H9 (cell line): ENCODE measurements around the gene HDAC7. TPM values are rescaled to one million over a fixed set of nuclear protein-coding genes. Genes with fewer than 3 reads are reported as not detected.

ENCODE experiments used
- DNase-seq: peaks from one replicate; pipeline ENCODE4 v3.0.0-alpha.2; 2017
- H2AFZ ChIP-seq: one replicate; pipeline ENCODE4 v1.6.1; 2013; ENCODE audit warnings: mild to moderate bottlenecking, low read length, control low read depth, moderate library complexity
- H2AK5ac ChIP-seq: 2 replicates; pipeline ENCODE4 v1.6.1; 2013; ENCODE audit warnings: low read length, control low read depth, mixed read lengths; ENCODE audit not compliant: insufficient read length
- H2BK120ac ChIP-seq: one replicate; pipeline ENCODE4 v1.6.1; 2013; ENCODE audit warnings: low read depth, mild to moderate bottlenecking, low read length, control low read depth, inconsistent platforms; ENCODE audit not compliant: poor library complexity, severe bottlenecking
- H2BK12ac ChIP-seq: 2 replicates; pipeline ENCODE4 v1.6.1; 2013; ENCODE audit warnings: low read length, control low read depth, mixed read lengths, low read depth; ENCODE audit not compliant: insufficient read length
- H2BK15ac ChIP-seq: 2 replicates; pipeline ENCODE4 v1.6.1; 2013; ENCODE audit warnings: low read depth, low read length, control low read depth
- H2BK20ac ChIP-seq: one replicate; pipeline ENCODE4 v1.6.1; 2013; ENCODE audit warnings: low read depth, mild to moderate bottlenecking, low read length, control low read depth, inconsistent platforms; ENCODE audit not compliant: poor library complexity, severe bottlenecking
- H2BK5ac ChIP-seq: 2 replicates; pipeline ENCODE4 v1.6.1; 2013; ENCODE audit warnings: low read length, control low read depth, mixed read lengths; ENCODE audit not compliant: insufficient read length
- H3K14ac ChIP-seq: 2 replicates; pipeline ENCODE4 v1.6.1; 2013; ENCODE audit warnings: low read length, control low read depth; ENCODE audit not compliant: insufficient read depth
- H3K18ac ChIP-seq: 2 replicates; pipeline ENCODE4 v1.6.1; 2013; ENCODE audit warnings: low read depth, mild to moderate bottlenecking, mixed read lengths, low read length, control low read depth; ENCODE audit not compliant: insufficient read length
- H3K23ac ChIP-seq: 2 replicates; pipeline ENCODE4 v1.6.1; 2013; ENCODE audit warnings: low read length, control low read depth, mixed read lengths, low read depth; ENCODE audit not compliant: insufficient read length
- H3K23me2 ChIP-seq: 2 replicates; pipeline ENCODE4 v1.6.1; 2013; ENCODE audit warnings: low read depth, mild to moderate bottlenecking, mixed read lengths, low read length, control low read depth; ENCODE audit not compliant: insufficient read length, poor library complexity, severe bottlenecking
- H3K27ac ChIP-seq: 2 replicates; pipeline ENCODE4 v1.5.1; 2013; ENCODE audit warnings: low read length, control low read depth, mixed read lengths, low read depth; ENCODE audit not compliant: insufficient read length
- H3K27me3 ChIP-seq: 2 replicates; pipeline ENCODE4 v1.6.1; 2013; ENCODE audit warnings: low read length, control low read depth, inconsistent platforms; ENCODE audit not compliant: insufficient read depth
- H3K4ac ChIP-seq: 2 replicates; pipeline ENCODE4 v1.6.1; 2013; ENCODE audit warnings: low read depth, mild to moderate bottlenecking, control low read depth, inconsistent platforms, low read length, moderate library complexity
- H3K4me1 ChIP-seq: 2 replicates; pipeline ENCODE4 v1.6.1; 2013; ENCODE audit warnings: low read length, control low read depth, inconsistent platforms; ENCODE audit not compliant: insufficient read depth
- H3K4me2 ChIP-seq: 2 replicates; pipeline ENCODE4 v1.6.1; 2013; ENCODE audit warnings: low read length, control low read depth, mixed read lengths; ENCODE audit not compliant: insufficient read length, insufficient read depth
- H3K56ac ChIP-seq: 2 replicates; pipeline ENCODE4 v1.6.1; 2013; ENCODE audit warnings: low read depth, mild to moderate bottlenecking, mixed read lengths, low read length, control low read depth; ENCODE audit not compliant: insufficient read length
- H3K79me1 ChIP-seq: 2 replicates; pipeline ENCODE4 v1.6.1; 2013; ENCODE audit warnings: low read depth, mild to moderate bottlenecking, moderate library complexity, low read length, control low read depth, inconsistent platforms; ENCODE audit not compliant: insufficient read depth, poor library complexity, severe bottlenecking
- H3K79me2 ChIP-seq: 2 replicates; pipeline ENCODE4 v1.6.1; 2013; ENCODE audit warnings: low read length, control low read depth, inconsistent platforms; ENCODE audit not compliant: insufficient read depth
- H3K9ac ChIP-seq: 2 replicates; pipeline ENCODE4 v1.6.1; 2013; ENCODE audit warnings: low read length, control low read depth, mixed read lengths; ENCODE audit not compliant: insufficient read length; ENCODE audit errors: extremely low read depth
- H3K9me3 ChIP-seq: one replicate; pipeline ENCODE4 v1.6.1; 2013; ENCODE audit warnings: low read depth, low read length, inconsistent platforms; ENCODE audit not compliant: control insufficient read depth
- H3T11ph ChIP-seq: one replicate; pipeline ENCODE4 v1.6.1; 2013; ENCODE audit warnings: mild to moderate bottlenecking, low read length, control low read depth, inconsistent platforms
- H4K20me1 ChIP-seq: one replicate; pipeline ENCODE4 v1.6.1; 2013; ENCODE audit not compliant: control insufficient read depth, insufficient read length, insufficient read depth
- H4K5ac ChIP-seq: 2 replicates; pipeline ENCODE4 v1.6.1; 2013; ENCODE audit warnings: low read depth, mild to moderate bottlenecking, mixed read lengths, low read length, control low read depth; ENCODE audit not compliant: insufficient read length
- H4K8ac ChIP-seq: replicated peaks from 2 replicates; pipeline ENCODE4 v1.6.1; 2013; ENCODE audit warnings: low read length, control low read depth, mixed read lengths, low read depth; ENCODE audit not compliant: insufficient read length
- H4K91ac ChIP-seq: 2 replicates; pipeline ENCODE4 v1.6.1; 2013; ENCODE audit warnings: low read depth, mild to moderate bottlenecking, moderate library complexity, mixed read lengths, low read length, control low read depth; ENCODE audit not compliant: insufficient read length
- H3K27ac Mint-ChIP-seq, 3 experiments: 2 replicates in 2 of 3; 3 replicates in 1 of 3; pipeline ENCODE4 v1.8.0; 2020 to 2021; ENCODE audit warnings: mixed read lengths in 3 of 3, mild to moderate bottlenecking in 1 of 3, moderate library complexity in 1 of 3
- H3K27me3 Mint-ChIP-seq: 2 replicates; pipeline ENCODE4 v1.8.0; 2021; ENCODE audit warnings: low read depth, mild to moderate bottlenecking, moderate library complexity, mixed read lengths
- H3K36me3 Mint-ChIP-seq, 3 experiments: 2 replicates in 2 of 3; 3 replicates in 1 of 3; pipeline ENCODE4 v1.8.0; 2020 to 2021; ENCODE audit warnings: low read depth in 3 of 3, mixed read lengths in 3 of 3; ENCODE audit not compliant: insufficient read depth in 1 of 3
- H3K4me1 Mint-ChIP-seq, 2 experiments: 2 replicates each; pipeline ENCODE4 v1.8.0; 2020; ENCODE audit warnings: mixed read lengths in 2 of 2
- H3K4me3 Mint-ChIP-seq, 2 experiments: 2 replicates in 1 of 2; 3 replicates in 1 of 2; pipeline ENCODE4 v1.8.0; 2020 to 2021; ENCODE audit warnings: mild to moderate bottlenecking in 2 of 2, mixed read lengths in 2 of 2, moderate library complexity in 1 of 2
- H3K9me3 Mint-ChIP-seq, 2 experiments: 2 replicates in 1 of 2; 3 replicates in 1 of 2; pipeline ENCODE4 v1.8.0; 2020; ENCODE audit warnings: mild to moderate bottlenecking in 2 of 2, mixed read lengths in 2 of 2, moderate library complexity in 1 of 2
- WGBS: extraction: QIAGEN DNeasy Blood & Tissue Kit; methylation state at CpG from one replicate; pipeline ENCODE4 v1.1.7; 2013; ENCODE audit warnings: missing lambda C conversion rate, low lambda C conversion rate, mixed read lengths; ENCODE audit not compliant: insufficient read length; ENCODE audit errors: extremely low coverage; 5-methylcytosine and 5-hydroxymethylcytosine counted together
- total RNA-seq: library from RNA; stranded (reverse); gene quantifications from 2 replicates; pipeline ENCODE4 v1.2.1, GENCODE V29; 2021
- TF ChIP-seq, protein P1 (sequence below): fragments of 200-600 bp; sonication (generic); conservative IDR thresholded peaks from 3 replicates; pipeline ENCODE4 v1.8.0; 2021; ENCODE audit warnings: antibody characterized with exemption, mild to moderate bottlenecking

HDAC7 gene
- total RNA-seq, 1 experiment from 2014 or later: 72.1 TPM

GRCh38 chr12:47854531-47854930 lies 34.8 kb upstream of the HDAC7 start:
- no peak for DNase-seq
- Histone ChIP-seq H2BK120ac (no peak overlapping the region), H4K8ac (no peak overlapping the region), H2BK5ac (no peak overlapping the region), H3K79me2 (no peaks in the 10 kb centered on the region), H4K91ac (no peak overlapping the region), H3K79me1 (no peaks in the 10 kb centered on the region), H2AFZ (no peak overlapping the region), H2BK12ac (no peak overlapping the region), H3K4me2 (no peak overlapping the region), H2AK5ac (no peak overlapping the region), H3K27ac (no peak overlapping the region), H3K9ac (no peak overlapping the region), H4K20me1 (no peaks in the 10 kb centered on the region), H3K23me2 (no peaks in the 10 kb centered on the region), H3T11ph (no peak overlapping the region), H3K23ac (no peak overlapping the region), H3K27me3 (no peaks in the 10 kb centered on the region), H3K9me3 (no peaks in the 10 kb centered on the region), H3K14ac (no peak overlapping the region), H3K18ac (no peak overlapping the region), H3K4me1 (peaks cover 2% of the 10 kb centered on the region; the same call in 1 of the 2 replicates), H4K5ac (no peak overlapping the region), H3K4ac (no peak overlapping the region), H2BK20ac (no peak overlapping the region), H2BK15ac (no peak overlapping the region), H3K56ac (no peak overlapping the region)
- TF ChIP-seq, protein P1, sequence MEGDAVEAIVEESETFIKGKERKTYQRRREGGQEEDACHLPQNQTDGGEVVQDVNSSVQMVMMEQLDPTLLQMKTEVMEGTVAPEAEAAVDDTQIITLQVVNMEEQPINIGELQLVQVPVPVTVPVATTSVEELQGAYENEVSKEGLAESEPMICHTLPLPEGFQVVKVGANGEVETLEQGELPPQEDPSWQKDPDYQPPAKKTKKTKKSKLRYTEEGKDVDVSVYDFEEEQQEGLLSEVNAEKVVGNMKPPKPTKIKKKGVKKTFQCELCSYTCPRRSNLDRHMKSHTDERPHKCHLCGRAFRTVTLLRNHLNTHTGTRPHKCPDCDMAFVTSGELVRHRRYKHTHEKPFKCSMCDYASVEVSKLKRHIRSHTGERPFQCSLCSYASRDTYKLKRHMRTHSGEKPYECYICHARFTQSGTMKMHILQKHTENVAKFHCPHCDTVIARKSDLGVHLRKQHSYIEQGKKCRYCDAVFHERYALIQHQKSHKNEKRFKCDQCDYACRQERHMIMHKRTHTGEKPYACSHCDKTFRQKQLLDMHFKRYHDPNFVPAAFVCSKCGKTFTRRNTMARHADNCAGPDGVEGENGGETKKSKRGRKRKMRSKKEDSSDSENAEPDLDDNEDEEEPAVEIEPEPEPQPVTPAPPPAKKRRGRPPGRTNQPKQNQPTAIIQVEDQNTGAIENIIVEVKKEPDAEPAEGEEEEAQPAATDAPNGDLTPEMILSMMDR: no peak
- Mint-ChIP-seq H3K4me3 (no peak overlapping the region), H3K27me3 (peaks cover 13% of the 10 kb centered on the region), H3K27ac (no peak overlapping the region), H3K4me1 (peaks cover 14 to 20% of the 10 kb centered on the region in 2 experiments), H3K9me3 (no peaks in the 10 kb centered on the region), H3K36me3 (no peaks in the 10 kb centered on the region; a peak in 1 of 7 replicates)
- no CpG with 5 or more reads among the region's 5 CpGs for WGBS
